ENCODE data around the gene UMAD1.

DNA sequence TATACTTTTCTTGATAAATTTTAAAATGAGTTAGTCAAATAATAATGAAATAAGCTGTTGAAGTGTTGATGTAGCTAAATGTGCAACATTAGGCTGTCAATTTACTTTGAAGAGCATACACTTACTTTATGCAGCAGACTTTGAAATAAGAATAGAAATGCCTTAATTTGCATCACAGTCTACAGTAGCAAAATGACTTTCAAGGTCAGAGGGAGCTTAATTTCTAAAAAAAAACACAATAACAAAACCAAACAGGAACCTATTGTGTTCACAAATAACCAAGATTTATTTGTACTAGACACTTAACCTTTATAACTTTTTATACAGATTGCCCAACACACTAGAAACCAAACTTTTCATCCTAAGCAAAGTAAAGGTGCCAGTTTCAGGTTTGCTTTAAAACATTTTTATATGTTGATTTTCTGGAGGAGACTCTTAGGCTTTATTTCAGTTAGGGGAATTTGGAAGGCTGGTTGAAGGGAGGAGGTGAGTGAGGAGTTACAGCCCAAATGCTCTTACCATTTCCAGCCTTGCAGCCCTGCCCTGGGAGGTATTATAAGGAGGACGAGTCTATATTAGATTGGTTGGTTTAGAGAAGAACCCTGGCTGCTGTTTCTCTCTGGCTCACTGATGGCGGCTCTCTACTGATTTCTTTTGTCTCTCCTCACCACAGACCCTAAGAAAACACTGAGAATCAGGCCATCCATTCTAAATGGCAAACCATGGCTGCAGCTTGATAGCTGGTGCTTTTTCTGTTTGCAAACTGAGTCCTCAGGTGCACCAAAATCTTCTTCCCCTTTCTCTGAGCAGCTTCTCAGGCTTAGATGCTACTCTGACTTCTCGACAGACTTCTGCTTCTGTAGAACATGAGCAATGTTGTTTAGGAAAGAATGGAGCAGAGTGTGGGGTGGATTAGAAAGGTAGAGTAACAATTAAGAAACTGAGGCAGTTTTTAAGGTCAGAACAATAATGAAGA, 133.1 kb downstream of the UMAD1 start:
- TF ChIP-seq POLR2A (IDR thresholded peaks at IDR 0.05; ENCODE audit: low read length) (no peak), GATA1 (IDR thresholded peaks at IDR 0.05; ENCODE audit: low read depth, low read length) (no peak)
